DMS53 treated with DMSO at 0.1 percent for 48 hours (cell line): ENCODE measurements around the gene B3GALT4.

Experiments
- DNase-seq: peaks from one replicate; lab custom pipeline; 2025; ENCODE audit not compliant: unreplicated experiment; lab: John Stamatoyannopoulos, UW

Gene B3GALT4

GRCh38 chr6:33290459-33290858 lies 13.5 kb downstream of the B3GALT4 start:
- no peak for DNase-seq

GRCh38 chr6:33292996-33293682 lies 16.2 kb downstream of the B3GALT4 start:
- no peak for DNase-seq

GRCh38 chr6:33294086-33294823 lies 17.3 kb downstream of the B3GALT4 start:
- no peak for DNase-seq

- DNase-seq: no peak
These were observed 18.9 kb downstream of the B3GALT4 start for GRCh38 chr6:33295621-33296369.

- DNase-seq: no peak
These were observed 20.0 kb downstream of the B3GALT4 start for GRCh38 chr6:33296797-33297405.

GRCh38 chr6:33297406-33297955 lies 20.6 kb downstream of the B3GALT4 start:
- DNase-seq: no peak

- peak; percentile 35 for DNase-seq
These were observed 21.2 kb downstream of the B3GALT4 start for GRCh38 chr6:33297956-33298772.

- no peak for DNase-seq
These were observed 21.9 kb downstream of the B3GALT4 start, which contains the start of gene RGL2 for GRCh38 chr6:33298773-33299236. Gene RGL2 (minus strand): TSS chr6:33298942. CDS start chr6:33298610, 332 bp downstream.

GRCh38 chr6:33299237-33299944 lies 22.5 kb downstream of the B3GALT4 start:
- peak; percentile 88 for DNase-seq

GRCh38 chr6:33301877-33302276 lies 25.0 kb downstream of the B3GALT4 start:
- no peak for DNase-seq

- no peak for DNase-seq
These were observed 27.3 kb downstream of the B3GALT4 start for GRCh38 chr6:33304216-33304615.

- no peak for DNase-seq
These were observed 28.1 kb downstream of the B3GALT4 start for GRCh38 chr6:33305052-33305451.

GRCh38 chr6:33306356-33306755 lies 29.4 kb downstream of the B3GALT4 start:
- no peak for DNase-seq

GRCh38 chr6:33312361-33313104 lies 35.6 kb downstream of the B3GALT4 start:
- peak; percentile 42 for DNase-seq

GRCh38 chr6:33313105-33313708 lies 36.3 kb downstream of the B3GALT4 start:
- peak; percentile 21 for DNase-seq

- DNase-seq: peak; percentile 64
These were observed 37.0 kb downstream of the B3GALT4 start, which contains the start of gene TAPBP for GRCh38 chr6:33313709-33314514. Gene TAPBP (minus strand): TSS chr6:33314078. CDS start chr6:33314041, 37 bp downstream.

- DNase-seq: peak; percentile 44
These were observed 37.6 kb downstream of the B3GALT4 start for GRCh38 chr6:33314515-33314942.
